GM12878 (cell line): ENCODE results near the gene DALRD3. TPM values are rescaled to one million over a fixed set of nuclear protein-coding genes. Genes with fewer than 3 reads are reported as not detected.

Experiments used
- ATAC-seq: fragments of 200-7000 bp; cut with Tn5 transposase; 3 replicates; pipeline ENCODE4 v1.9.1; 2020; ENCODE audit warnings: mild to moderate bottlenecking, moderate library complexity
- BruUV-seq: library from RNA; stranded (reverse); fragments of 400-500 nt; replicated peaks from 2 replicates; lab custom pipeline; 2021; lab: Mats Ljungman, UMichigan
- CTCF ChIA-PET: fragments of 300-600 bp; sonication (Branson Sonifier 250); formaldehyde crosslinking; extraction: SDS; loops from one replicate; lab custom pipeline; 2021; ENCODE audit warnings: inconsistent platforms; lab: Yijun Ruan, JAX
- POLR2A ChIA-PET: fragments of 350-600 bp; formaldehyde crosslinking; extraction: SDS; loops from one replicate; lab custom pipeline; 2021; ENCODE audit warnings: inconsistent platforms; lab: Charles Lee
- RAD21 ChIA-PET: fragments of 300-600 bp; sonication (Branson Sonifier 250); formaldehyde crosslinking; loops from one replicate; lab custom pipeline; 2023; ENCODE audit warnings: antibody characterized with exemption; ENCODE audit not compliant: unreplicated experiment; lab: Charles Lee
- SMC1A ChIA-PET: fragments of 300-600 bp; sonication (Branson Sonifier 250); formaldehyde crosslinking; loops from one replicate; lab custom pipeline; 2023; ENCODE audit not compliant: unreplicated experiment, uncharacterized antibody; lab: Charles Lee
- DNase-seq: peaks from one replicate; pipeline ENCODE4 v3.0.0-alpha.2; 2011; ENCODE audit warnings: low read depth, low spot score
- FAIRE-seq: peaks from 3 replicates; lab custom pipeline; 2011; peaks lifted over from hg19 to GRCh38; lab: Jason Lieb, UNC
- H2AFZ ChIP-seq: 2 replicates; pipeline ENCODE4 v1.6.0; 2011; ENCODE audit warnings: low read depth, low read length, control low read depth; ENCODE audit not compliant: control insufficient read depth
- H3K27ac ChIP-seq: 2 replicates; pipeline ENCODE4 v1.5.1; 2011; ENCODE audit warnings: control low read depth; ENCODE audit not compliant: control insufficient read depth, insufficient read depth
- H3K27me3 ChIP-seq, 2 experiments: replicated peaks in 1 of 2; 2 replicates each; pipeline versions ENCODE4 v1.6.0 to v1.6.1; 2011; ENCODE audit warnings: low read length in 1 of 2; ENCODE audit not compliant: control insufficient read depth in 2 of 2, insufficient read depth in 2 of 2
- H3K36me3 ChIP-seq, 2 experiments: 2 replicates each; pipeline ENCODE4 v1.5.1; 2011; ENCODE audit warnings: low read length in 1 of 2; ENCODE audit not compliant: control insufficient read depth in 2 of 2, insufficient read depth in 2 of 2
- H3K4me1 ChIP-seq: 2 replicates; pipeline ENCODE4 v1.6.1; 2011; ENCODE audit warnings: mild to moderate bottlenecking, low read length, moderate library complexity, mixed read lengths; ENCODE audit not compliant: control insufficient read depth, insufficient read depth
- H3K4me2 ChIP-seq: 2 replicates; pipeline ENCODE4 v1.6.0; 2011; ENCODE audit warnings: control low read depth; ENCODE audit not compliant: control insufficient read depth, insufficient read depth
- H3K4me3 ChIP-seq: fragments of 200-600 bp; sonication (generic); 2 replicates; pipeline ENCODE4 v1.5.1; 2016
- H3K79me2 ChIP-seq: 2 replicates; pipeline ENCODE4 v1.6.0; 2011; ENCODE audit warnings: low read length; ENCODE audit not compliant: control insufficient read depth, insufficient read depth
- H3K9ac ChIP-seq: 2 replicates; pipeline ENCODE4 v1.8.0; 2011; ENCODE audit warnings: low read length, control low read depth, mixed read lengths; ENCODE audit not compliant: control insufficient read depth, insufficient read depth
- H3K9me3 ChIP-seq: replicated peaks from 3 replicates; pipeline ENCODE4 v1.5.1; 2011; ENCODE audit warnings: mild to moderate bottlenecking, low read length; ENCODE audit not compliant: control insufficient read depth, insufficient read depth
- H4K20me1 ChIP-seq: 2 replicates; pipeline ENCODE4 v1.6.0; 2011; ENCODE audit not compliant: control insufficient read depth, insufficient read depth
- CBFB ChIP-seq: IDR thresholded peaks from 2 replicates; pipeline ENCODE4 v1.6.1; 2016; ENCODE audit warnings: antibody characterized with exemption, low read depth
- NRF1 ChIP-seq: conservative IDR thresholded peaks from 2 replicates; pipeline ENCODE4 v1.6.1; 2011; ENCODE audit warnings: mild to moderate bottlenecking, low read depth, low read length, improper control_type of control experiment
- ZBED1 ChIP-seq: IDR thresholded peaks from 2 replicates; pipeline ENCODE4 v1.6.1; 2016; ENCODE audit warnings: borderline replicate concordance
- WGBS: methylation state at CpG from one replicate; pipeline ENCODE4 v1.1.6; 2016; ENCODE audit warnings: low lambda C conversion rate; ENCODE audit not compliant: insufficient replicate concordance, insufficient coverage; ENCODE audit errors: missing lambda C conversion rate; 5-methylcytosine and 5-hydroxymethylcytosine counted together
- in situ Hi-C: fragments of 300-500 bp; cut with MboI; formaldehyde crosslinking; loops from 9 replicates; pipeline ENCODE4 v1.14.3; 2018; ENCODE audit warnings: mixed read lengths
- intact Hi-C: fragments of 100-400 bp; cut with micrococcal nuclease; formaldehyde crosslinking; loops from one replicate; pipeline ENCODE4 v1.14.2; 2022; ENCODE audit not compliant: unreplicated experiment
- polyA plus RNA-seq, 11 experiments: library from polyadenylated mRNA; depleted of rRNA in 4 of 11; unstranded in 6 of 11; stranded (reverse) in 5 of 11; fragments of >200 nt; fragmentation: Nextera tagmentation in 4 of 11; fragmentation: Illumina TruSeq in 1 of 11; extraction: Ambion mirVana in 4 of 11; extraction: Trizol in 1 of 11; gene quantifications; 1 replicate in 1 of 11; 2 replicates in 10 of 11; pipeline versions ENCODE4 v1.2.1 to v1.2.3, GENCODE V29; 2011 to 2016; ENCODE audit warnings: inconsistent platforms in 2 of 11, missing spikeins in 2 of 11, low read depth in 1 of 11
- total RNA-seq, 4 experiments: library from RNA; depleted of rRNA in 3 of 4; stranded (reverse); fragments of >200 nt in 3 of 4; fragmentation: Illumina TruSeq in 1 of 4; extraction: Trizol in 1 of 4; gene quantifications; 2 replicates each; pipeline versions ENCODE4 v1.2.1 to v1.2.3, GENCODE V29; 2013 to 2021
- TF ChIP-seq, protein P1 (sequence below): fragments of 150-350 bp; IDR thresholded peaks from 2 replicates; pipeline ENCODE4 v1.6.1; 2016; ENCODE audit warnings: low read depth, low read length

Gene DALRD3
- total and polyA plus RNA-seq, 10 of the 15 experiments (the other 5 are each of a cell fraction or from before 2014, with no cell fraction given), result 10.1 to 28.2 (median 21.6) TPM

- ChIA-PET SMC1A (interaction anchor here (1.0 kb wide), 1 partner anchor 18 kb away, joined by 3 read pairs; no protein-coding TSS in a partner anchor), CTCF (interaction anchor here (1.1 kb wide), 2 partner anchors 19 to 124 kb away, joined by 3 to 4 read pairs; partner anchors contain the start of gene QRICH1), POLR2A (interaction anchor here (0.6 kb wide), 1 partner anchor 37 kb away, joined by 3 read pairs; the partner anchor contains the start of gene WDR6), RAD21 (no interaction called here)
- H3K79me2 ChIP-seq, result no peaks in the 10 kb centered on the region
- no TSS peak for BruUV-seq
- no peak overlapping the region for H2AFZ ChIP-seq
- WGBS, result 95% methylated on average over 6 of the region's 6 CpGs
- no peak overlapping the region for H3K4me2 ChIP-seq
- H4K20me1 ChIP-seq, result no peaks in the 10 kb centered on the region
- TF ChIP-seq NRF1, result no peak
- TF ChIP-seq, protein P1, sequence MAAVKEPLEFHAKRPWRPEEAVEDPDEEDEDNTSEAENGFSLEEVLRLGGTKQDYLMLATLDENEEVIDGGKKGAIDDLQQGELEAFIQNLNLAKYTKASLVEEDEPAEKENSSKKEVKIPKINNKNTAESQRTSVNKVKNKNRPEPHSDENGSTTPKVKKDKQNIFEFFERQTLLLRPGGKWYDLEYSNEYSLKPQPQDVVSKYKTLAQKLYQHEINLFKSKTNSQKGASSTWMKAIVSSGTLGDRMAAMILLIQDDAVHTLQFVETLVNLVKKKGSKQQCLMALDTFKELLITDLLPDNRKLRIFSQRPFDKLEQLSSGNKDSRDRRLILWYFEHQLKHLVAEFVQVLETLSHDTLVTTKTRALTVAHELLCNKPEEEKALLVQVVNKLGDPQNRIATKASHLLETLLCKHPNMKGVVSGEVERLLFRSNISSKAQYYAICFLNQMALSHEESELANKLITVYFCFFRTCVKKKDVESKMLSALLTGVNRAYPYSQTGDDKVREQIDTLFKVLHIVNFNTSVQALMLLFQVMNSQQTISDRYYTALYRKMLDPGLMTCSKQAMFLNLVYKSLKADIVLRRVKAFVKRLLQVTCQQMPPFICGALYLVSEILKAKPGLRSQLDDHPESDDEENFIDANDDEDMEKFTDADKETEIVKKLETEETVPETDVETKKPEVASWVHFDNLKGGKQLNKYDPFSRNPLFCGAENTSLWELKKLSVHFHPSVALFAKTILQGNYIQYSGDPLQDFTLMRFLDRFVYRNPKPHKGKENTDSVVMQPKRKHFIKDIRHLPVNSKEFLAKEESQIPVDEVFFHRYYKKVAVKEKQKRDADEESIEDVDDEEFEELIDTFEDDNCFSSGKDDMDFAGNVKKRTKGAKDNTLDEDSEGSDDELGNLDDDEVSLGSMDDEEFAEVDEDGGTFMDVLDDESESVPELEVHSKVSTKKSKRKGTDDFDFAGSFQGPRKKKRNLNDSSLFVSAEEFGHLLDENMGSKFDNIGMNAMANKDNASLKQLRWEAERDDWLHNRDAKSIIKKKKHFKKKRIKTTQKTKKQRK, result no peak
- ATAC-seq, result no peak
- intact Hi-C loops (no loop called here), in situ Hi-C loops (no loop called here)
- no peak overlapping the region for H3K27ac ChIP-seq
- no peak for FAIRE-seq
- DNase-seq, result no peak
- no peaks in the 10 kb centered on the region for H3K9me3 ChIP-seq
- no peak overlapping the region for H3K9ac ChIP-seq
- H3K4me3 ChIP-seq, result no peak overlapping the region
- H3K27me3 ChIP-seq, result no peaks in the 10 kb centered on the region
- H3K36me3 ChIP-seq, result peaks cover 19 to 44% of the 10 kb centered on the region in 2 experiments
- peaks cover 15% of the 10 kb centered on the region for H3K4me1 ChIP-seq
Measured at GRCh38 chr3:48970586-48970985, 47.8 kb downstream of the DALRD3 start.

DNA sequence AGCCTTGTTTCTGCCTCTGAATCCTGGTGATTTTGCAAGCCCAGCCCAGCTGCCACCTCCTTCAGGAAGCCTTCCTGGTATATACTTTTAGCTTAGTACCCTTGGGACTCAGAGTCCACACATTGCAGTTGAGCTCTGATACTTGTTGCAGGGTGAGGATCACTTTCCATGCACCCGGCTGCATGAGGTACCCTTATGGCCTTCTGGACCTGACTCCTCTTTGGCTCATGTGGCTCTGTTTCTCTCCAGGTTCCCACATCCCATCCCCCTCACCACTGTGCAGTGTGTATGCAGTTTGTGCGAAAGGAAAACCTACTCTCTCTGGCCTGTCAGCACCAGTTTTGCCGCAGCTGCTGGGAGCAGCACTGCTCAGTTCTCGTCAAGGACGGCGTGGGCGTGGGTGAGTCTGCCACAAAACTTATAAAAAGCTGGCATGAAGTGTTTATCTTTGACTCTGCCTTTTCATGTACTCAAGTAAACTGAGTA, 51.5 kb downstream of the DALRD3 start:
- TF ChIP-seq ZBED1 (no peak), CBFB (no peak)
- ChIA-PET SMC1A (no interaction called here), POLR2A (no interaction called here), RAD21 (no interaction called here), CTCF (interaction anchor here (0.6 kb wide), 2 partner anchors 107 to 1084 kb away, joined by 3 read pairs; no protein-coding TSS in a partner anchor)
- peaks cover 15% of the 10 kb centered on the region for H3K4me1 ChIP-seq
- peak overlapping the region; percentile 38; the same call in 1 of the 2 replicates for H3K4me2 ChIP-seq
- ATAC-seq (no peak), FAIRE-seq (no peak), DNase-seq (no peak)
- no peak overlapping the region for H3K9ac ChIP-seq
- no peaks in the 10 kb centered on the region for H3K9me3 ChIP-seq
- intact Hi-C loops, result no loop called here
- no peak overlapping the region for H2AFZ ChIP-seq
- BruUV-seq, result no TSS peak
- peaks cover 12 to 27% of the 10 kb centered on the region in 2 experiments for H3K36me3 ChIP-seq
- H3K27me3 ChIP-seq, result no peaks in the 10 kb centered on the region
- no peaks in the 10 kb centered on the region for H4K20me1 ChIP-seq
- in situ Hi-C loops, result no loop called here
- no peak overlapping the region for H3K27ac ChIP-seq
- H3K4me3 ChIP-seq, result no peak overlapping the region
- WGBS, result 98% methylated on average over 7 of the region's 7 CpGs
- no peaks in the 10 kb centered on the region for H3K79me2 ChIP-seq
